Spleen (tissue), 7 donors: ENCODE results near the gene POMT2.

ENCODE experiments used
- CTCF ChIP-seq, 11 experiments: fragments of 200-600 bp in 7 of 11; fragments of 450-650 bp in 4 of 11; sonication (generic) in 4 of 11; IDR thresholded peaks in 8 of 11; conservative IDR thresholded peaks in 3 of 11; 1 replicate in 7 of 11; 2 replicates in 4 of 11; pipeline versions ENCODE4 v1.4.0 to v1.8.0; 2016 to 2021; ENCODE audit warnings: antibody characterized with exemption in 11 of 11, inconsistent platforms in 4 of 11, mild to moderate bottlenecking in 1 of 11
- POLR2A ChIP-seq, 3 donors: fragments of 450-650 bp; IDR thresholded peaks; one replicate each; pipeline ENCODE4 v1.5.1; 2017; ENCODE audit warnings: antibody characterized with exemption in 3 of 3, mild to moderate bottlenecking in 1 of 3
- POLR2AphosphoS5 ChIP-seq, 3 donors: sonication (generic); formaldehyde crosslinking; IDR thresholded peaks; one replicate each; pipeline ENCODE4 v1.5.1; 2017; ENCODE audit warnings: antibody characterized with exemption in 3 of 3
- donor health status: DM: no; HTN: no; CAD: no; lungs with moderate emphysema.
- donor health status: DM: no; HTN: no; CAD: no.
- donor health status: DM: no; HTN: no; CAD: no.

GRCh38 chr14:77320238-77320935 is at the start of gene POMT2:
- peak in 1 of 3 donors; percentile 33 for TF ChIP-seq POLR2A (IDR thresholded peaks at IDR 0.05)
- peak in 10 of 11 experiments; percentile 18 to 75 (median 58) for TF ChIP-seq CTCF (IDR thresholded peaks at IDR 0.05 in 8 of 11, conservative IDR thresholded peaks at IDR 0.05 in 3 of 11)
- TF ChIP-seq POLR2AphosphoS5 (IDR thresholded peaks at IDR 0.05), result peak; percentile 86 to 91 (median 87)
